Type B pancreatic cell (in vitro differentiated cells): Measurements from ENCODE around the gene LCN2. TPM values are rescaled to one million over a fixed set of nuclear protein-coding genes. Genes with fewer than 3 reads are reported as not detected.

Experiments used
- DNase-seq: peaks from one replicate; pipeline ENCODE4 v3.0.0; 2021; ENCODE audit warnings: mixed read lengths; ENCODE audit not compliant: unreplicated experiment; ENCODE audit errors: extremely low spot score
- H3K27ac Mint-ChIP-seq: 2 replicates; pipeline ENCODE4 v1.8.0; 2021; ENCODE audit warnings: mild to moderate bottlenecking, mixed read lengths
- H3K27me3 Mint-ChIP-seq: 2 replicates; pipeline ENCODE4 v1.8.0; 2021; ENCODE audit warnings: mixed read lengths
- H3K36me3 Mint-ChIP-seq: 2 replicates; pipeline ENCODE4 v1.8.0; 2021; ENCODE audit warnings: mixed read lengths
- H3K4me1 Mint-ChIP-seq: one replicate; pipeline ENCODE4 v1.8.0; 2021; ENCODE audit warnings: mixed read lengths; ENCODE audit not compliant: unreplicated experiment
- H3K4me3 Mint-ChIP-seq: 2 replicates; pipeline ENCODE4 v1.8.0; 2021; ENCODE audit warnings: mild to moderate bottlenecking, mixed read lengths
- H3K9me3 Mint-ChIP-seq: 2 replicates; pipeline ENCODE4 v1.8.0; 2021; ENCODE audit warnings: mixed read lengths
- total RNA-seq: library from RNA; stranded (reverse); gene quantifications from 2 replicates; pipeline ENCODE4 v1.2.1, GENCODE V29; 2021; ENCODE audit warnings: low replicate concordance
- TF ChIP-seq, protein P1 (sequence below): fragments of 200-600 bp; sonication (generic); conservative IDR thresholded peaks from 2 replicates; pipeline ENCODE4 v1.5.0; 2021; ENCODE audit warnings: antibody characterized with exemption, mild to moderate bottlenecking

LCN2 gene
- total RNA-seq, 1 donor from 2014 or later, result 10.7 TPM

DNA sequence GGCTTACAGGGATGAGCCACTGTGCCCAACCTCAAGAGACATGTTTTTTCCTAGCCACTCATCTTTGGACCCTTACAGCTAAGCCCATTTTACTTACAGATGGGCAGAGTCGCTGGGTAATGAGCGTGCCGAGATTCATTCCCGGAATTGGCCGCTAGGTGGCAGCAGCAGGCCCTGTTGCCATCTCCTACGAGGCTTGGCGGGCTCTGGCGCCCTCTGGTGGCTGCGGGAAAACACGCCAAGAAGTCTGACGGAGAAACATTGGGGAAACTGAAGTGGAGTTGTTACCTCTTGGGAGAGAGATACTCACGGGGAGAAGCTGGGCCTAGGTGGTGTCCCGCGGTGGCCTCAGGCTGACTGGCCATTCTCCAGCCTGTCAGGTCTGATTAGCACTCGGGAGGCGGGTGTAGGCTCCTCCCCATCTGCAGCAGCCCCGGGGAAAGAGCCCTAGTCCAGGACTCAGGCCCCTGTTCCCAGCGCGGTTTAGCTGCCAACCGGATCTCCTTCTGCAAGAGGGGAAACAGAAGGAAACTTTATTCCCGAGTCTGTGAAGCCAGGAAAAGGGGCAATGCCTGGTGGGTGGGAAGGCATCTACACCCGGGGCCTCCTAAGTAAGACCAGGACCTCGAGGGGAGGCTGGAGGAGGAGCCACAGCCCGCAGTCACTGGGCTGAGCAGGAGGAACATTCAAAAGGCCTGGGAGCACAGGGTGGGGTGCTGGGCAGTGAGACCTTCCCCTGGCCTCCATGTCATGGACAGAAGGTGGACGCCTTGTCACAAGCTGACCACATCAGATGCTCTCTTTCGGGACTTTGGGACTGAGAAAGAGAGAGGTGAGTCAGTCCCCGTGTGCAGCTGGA lies 31.4 kb upstream of the LCN2 start:
- Mint-ChIP-seq H3K9me3 (no peaks in the 10 kb centered on the region), H3K27me3 (no peaks in the 10 kb centered on the region), H3K36me3 (peaks cover 8% of the 10 kb centered on the region), H3K4me1 (peaks cover 6% of the 10 kb centered on the region), H3K4me3 (peak overlapping the region; percentile 77), H3K27ac (peak overlapping the region; percentile 44)
- peak; percentile 97 for DNase-seq
- TF ChIP-seq, protein P1, sequence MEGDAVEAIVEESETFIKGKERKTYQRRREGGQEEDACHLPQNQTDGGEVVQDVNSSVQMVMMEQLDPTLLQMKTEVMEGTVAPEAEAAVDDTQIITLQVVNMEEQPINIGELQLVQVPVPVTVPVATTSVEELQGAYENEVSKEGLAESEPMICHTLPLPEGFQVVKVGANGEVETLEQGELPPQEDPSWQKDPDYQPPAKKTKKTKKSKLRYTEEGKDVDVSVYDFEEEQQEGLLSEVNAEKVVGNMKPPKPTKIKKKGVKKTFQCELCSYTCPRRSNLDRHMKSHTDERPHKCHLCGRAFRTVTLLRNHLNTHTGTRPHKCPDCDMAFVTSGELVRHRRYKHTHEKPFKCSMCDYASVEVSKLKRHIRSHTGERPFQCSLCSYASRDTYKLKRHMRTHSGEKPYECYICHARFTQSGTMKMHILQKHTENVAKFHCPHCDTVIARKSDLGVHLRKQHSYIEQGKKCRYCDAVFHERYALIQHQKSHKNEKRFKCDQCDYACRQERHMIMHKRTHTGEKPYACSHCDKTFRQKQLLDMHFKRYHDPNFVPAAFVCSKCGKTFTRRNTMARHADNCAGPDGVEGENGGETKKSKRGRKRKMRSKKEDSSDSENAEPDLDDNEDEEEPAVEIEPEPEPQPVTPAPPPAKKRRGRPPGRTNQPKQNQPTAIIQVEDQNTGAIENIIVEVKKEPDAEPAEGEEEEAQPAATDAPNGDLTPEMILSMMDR, result peak; percentile 100

DNA sequence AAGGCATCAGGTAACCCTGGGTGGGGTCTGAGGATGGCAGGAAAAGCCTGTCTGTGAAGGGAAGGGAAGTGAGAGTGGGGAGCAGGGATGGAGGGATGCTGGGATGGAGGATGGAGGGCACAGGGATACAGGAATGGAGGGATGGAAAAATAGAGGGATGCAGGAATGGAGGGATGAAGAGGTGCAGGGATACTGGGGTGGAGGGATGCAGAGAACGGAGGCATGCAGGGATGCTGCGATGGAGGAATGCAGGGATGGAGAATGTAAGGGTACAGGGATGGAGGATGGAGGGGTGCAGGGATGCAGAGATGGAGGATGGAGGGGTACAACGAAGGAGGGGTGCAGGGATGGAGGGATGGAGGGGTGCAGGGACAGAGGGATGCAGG lies 30.8 kb upstream of the LCN2 start:
- TF ChIP-seq, protein P1, result no peak
- Mint-ChIP-seq H3K27ac (no peak overlapping the region), H3K4me3 (no peak overlapping the region), H3K4me1 (peaks cover 6% of the 10 kb centered on the region), H3K9me3 (no peaks in the 10 kb centered on the region), H3K36me3 (peaks cover 6% of the 10 kb centered on the region), H3K27me3 (no peaks in the 10 kb centered on the region)
- DNase-seq, result no peak

DNA sequence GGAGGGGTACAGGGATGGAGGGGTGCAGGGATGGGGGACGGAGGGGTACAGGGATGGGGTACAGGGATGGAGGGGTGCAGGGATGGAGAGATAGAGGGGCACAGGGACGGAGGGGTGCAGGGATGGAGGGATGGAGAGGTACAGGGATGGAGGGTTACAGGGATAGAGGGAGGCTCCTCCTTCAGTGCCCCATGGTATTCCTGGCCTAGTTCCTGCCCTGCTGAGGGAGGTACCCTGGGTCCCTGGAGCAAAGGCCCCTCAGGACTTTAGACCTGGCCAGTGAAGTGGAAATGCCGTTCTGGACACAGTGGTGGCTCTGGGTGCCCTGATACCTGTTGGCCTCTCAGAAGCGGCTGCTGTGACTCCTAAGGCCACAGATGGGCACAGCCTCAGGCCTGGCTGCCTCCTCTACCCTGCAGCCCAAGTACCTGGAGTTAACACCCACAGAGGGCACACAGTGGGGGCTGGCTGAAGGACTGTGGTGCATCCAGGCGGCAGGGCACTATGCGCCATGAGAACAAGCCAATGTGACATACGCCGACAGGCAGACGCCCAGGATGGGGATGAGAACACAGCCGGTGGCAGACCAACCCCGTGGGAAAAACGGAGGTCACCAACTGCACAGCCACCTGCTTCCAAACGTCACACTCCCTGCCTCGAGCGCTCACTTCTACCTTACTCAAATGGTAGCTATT lies 30.1 kb upstream of the LCN2 start:
- H3K4me1 Mint-ChIP-seq, result peaks cover 6% of the 10 kb centered on the region
- no peak for DNase-seq
- H3K27me3 Mint-ChIP-seq, result no peaks in the 10 kb centered on the region
- no peak overlapping the region for H3K4me3 Mint-ChIP-seq
- no peak overlapping the region for H3K27ac Mint-ChIP-seq
- TF ChIP-seq, protein P1, result no peak
- H3K9me3 Mint-ChIP-seq, result no peaks in the 10 kb centered on the region
- H3K36me3 Mint-ChIP-seq, result peaks cover 3% of the 10 kb centered on the region

DNA sequence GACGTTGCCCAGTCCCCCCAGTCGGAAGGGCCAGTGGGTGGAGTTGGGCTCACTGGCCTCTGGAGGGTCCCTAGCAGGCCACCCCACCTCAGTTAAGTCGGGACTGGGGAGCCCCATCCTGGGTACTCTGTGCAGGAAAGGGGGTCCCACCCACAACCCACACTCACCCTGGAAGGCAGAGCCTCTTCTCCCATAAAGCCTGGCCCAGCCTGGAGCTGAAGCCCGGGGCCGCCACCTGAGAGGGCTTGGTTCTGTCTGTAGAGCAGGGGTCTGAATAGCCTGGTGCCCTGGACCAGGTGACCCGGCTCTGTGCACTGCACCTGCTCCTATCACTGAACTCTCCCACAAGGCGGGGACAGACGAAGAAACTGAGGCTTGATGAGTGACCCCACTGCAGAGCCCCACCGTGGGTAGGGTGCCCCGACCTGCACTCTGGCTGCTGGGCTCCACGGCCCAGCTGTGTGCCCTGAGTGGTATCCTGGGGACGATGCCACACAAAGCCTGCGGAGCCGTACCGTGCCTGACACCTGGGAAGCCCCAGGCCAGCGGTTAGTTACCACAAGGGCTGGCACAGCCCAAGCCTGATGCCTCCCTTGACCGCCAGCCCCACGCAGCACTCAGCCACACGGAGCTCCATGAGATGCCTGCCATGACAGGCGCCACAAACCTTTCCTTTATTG lies 29.1 kb upstream of the LCN2 start:
- Mint-ChIP-seq H3K36me3 (peaks cover 3% of the 10 kb centered on the region), H3K4me1 (peaks cover 6% of the 10 kb centered on the region), H3K27ac (no peak overlapping the region), H3K4me3 (no peak overlapping the region), H3K9me3 (no peaks in the 10 kb centered on the region), H3K27me3 (no peaks in the 10 kb centered on the region)
- no peak for DNase-seq
- TF ChIP-seq, protein P1, result no peak

DNA sequence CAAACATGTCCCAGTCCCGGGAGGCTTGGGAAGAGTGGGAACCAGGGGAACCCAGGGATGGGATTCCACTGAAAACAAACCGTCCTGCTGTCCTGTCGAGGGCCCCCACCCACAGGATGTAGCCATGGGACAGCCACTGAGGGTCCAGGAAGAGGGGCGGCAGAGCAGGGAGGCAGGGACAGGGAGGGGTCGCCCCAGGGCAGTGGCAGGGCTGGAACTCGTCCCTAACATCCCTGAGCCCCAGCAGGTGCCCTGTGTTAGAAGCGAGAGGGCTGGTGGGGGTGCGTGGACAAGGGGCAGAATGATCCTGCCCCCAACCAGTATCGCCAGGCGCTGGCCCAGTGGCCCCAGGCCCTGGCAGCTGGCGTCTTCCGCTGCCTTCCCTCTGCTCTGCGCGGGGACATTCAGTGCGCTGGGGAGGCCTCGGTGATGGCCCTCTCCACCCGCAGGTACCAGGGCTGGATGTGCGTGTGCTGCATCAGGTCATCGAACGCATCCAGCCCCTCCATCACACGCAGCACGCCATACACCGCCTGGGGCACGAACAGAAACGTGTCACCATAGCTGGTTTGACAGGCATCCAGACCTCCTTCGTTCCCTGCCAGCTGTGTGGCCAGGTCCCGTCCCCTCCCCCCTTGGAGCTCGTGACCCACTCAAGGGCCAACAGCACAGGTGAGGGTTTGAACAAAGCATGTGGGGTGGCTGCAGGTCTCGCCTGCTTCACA lies 28.4 kb upstream of the LCN2 start:
- H3K4me3 Mint-ChIP-seq, result no peak overlapping the region

More for the DNA sequence above, 28.4 kb upstream of the LCN2 start:
- Mint-ChIP-seq H3K36me3 (peaks cover 3% of the 10 kb centered on the region), H3K27me3 (no peaks in the 10 kb centered on the region), H3K4me1 (peaks cover 9% of the 10 kb centered on the region), H3K27ac (no peak overlapping the region), H3K9me3 (no peaks in the 10 kb centered on the region)
- no peak for DNase-seq
- TF ChIP-seq, protein P1, result no peak
